ENCODE measurements around the gene NMNAT2.

DNA sequence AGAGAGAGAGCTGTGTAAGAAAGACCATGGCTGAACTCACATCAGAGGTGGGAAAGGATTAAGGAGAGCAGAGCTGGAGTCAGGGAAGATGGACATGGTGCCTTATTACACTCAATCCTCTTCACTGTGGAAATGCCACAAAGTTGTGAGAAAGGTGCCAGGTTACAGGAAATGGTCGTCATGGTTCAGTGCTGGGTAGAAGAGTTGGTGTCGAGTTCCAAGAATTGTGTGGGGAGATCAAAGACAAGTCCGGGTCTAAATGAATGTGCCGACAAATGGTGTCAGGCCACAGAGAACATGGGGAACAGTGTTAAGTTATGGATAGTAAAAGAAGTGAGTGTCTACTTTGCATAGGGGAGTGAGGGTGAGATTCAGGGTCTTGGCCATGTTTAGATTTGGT is 191.2 kb downstream of the NMNAT2 start:
- TF ChIP-seq, protein P1, sequence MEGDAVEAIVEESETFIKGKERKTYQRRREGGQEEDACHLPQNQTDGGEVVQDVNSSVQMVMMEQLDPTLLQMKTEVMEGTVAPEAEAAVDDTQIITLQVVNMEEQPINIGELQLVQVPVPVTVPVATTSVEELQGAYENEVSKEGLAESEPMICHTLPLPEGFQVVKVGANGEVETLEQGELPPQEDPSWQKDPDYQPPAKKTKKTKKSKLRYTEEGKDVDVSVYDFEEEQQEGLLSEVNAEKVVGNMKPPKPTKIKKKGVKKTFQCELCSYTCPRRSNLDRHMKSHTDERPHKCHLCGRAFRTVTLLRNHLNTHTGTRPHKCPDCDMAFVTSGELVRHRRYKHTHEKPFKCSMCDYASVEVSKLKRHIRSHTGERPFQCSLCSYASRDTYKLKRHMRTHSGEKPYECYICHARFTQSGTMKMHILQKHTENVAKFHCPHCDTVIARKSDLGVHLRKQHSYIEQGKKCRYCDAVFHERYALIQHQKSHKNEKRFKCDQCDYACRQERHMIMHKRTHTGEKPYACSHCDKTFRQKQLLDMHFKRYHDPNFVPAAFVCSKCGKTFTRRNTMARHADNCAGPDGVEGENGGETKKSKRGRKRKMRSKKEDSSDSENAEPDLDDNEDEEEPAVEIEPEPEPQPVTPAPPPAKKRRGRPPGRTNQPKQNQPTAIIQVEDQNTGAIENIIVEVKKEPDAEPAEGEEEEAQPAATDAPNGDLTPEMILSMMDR (IDR thresholded peaks at IDR 0.05), result no peak
- no peak for TF ChIP-seq POLR2A (IDR thresholded peaks at IDR 0.05)

Data from Peyer's patch (tissue), 4 donors.